HG02610 (cell line): ENCODE data around the gene OR1J2.

Experiments
- ATAC-seq: cut with Tn5 transposase; IDR thresholded peaks from one replicate; pipeline ENCODE4 v1.9.1; 2021; ENCODE audit warnings: mild to moderate bottlenecking, moderate library complexity; ENCODE audit not compliant: unreplicated experiment

Gene OR1J2

DNA sequence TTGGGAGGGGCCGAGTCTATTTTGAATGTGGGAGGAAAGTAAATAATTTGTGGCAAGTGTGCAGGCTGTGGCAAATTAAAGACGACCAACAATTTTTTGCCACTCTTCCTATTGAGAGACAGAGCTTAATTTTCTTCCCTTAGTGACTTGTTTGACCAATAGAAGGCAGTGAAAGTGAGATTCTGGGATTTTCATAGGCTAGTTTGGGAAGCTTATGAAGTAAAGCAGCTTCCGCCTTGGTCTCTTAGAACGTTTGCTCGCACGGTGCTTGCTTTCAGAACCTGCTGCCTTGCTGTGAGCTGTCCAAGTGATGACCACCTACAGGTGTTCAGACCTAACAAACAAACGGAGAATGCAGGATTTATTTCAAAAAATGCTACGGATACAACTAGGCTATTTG lies 35.6 kb downstream of the OR1J2 start:
- no peak for ATAC-seq

GRCh38 chr9:122551371-122551770 lies 40.8 kb downstream of the OR1J2 start:
- no peak for ATAC-seq

GRCh38 chr9:122552812-122553211 lies 42.2 kb downstream of the OR1J2 start, which contains the start of gene OR1N2:
Gene OR1N2 (plus strand): TSS chr9:122553112. CDS start chr9:122553212, 100 bp downstream.
- ATAC-seq: no peak
